DMS53 treated with DMSO at 0.1 percent for 48 hours (cell line): ENCODE measurements around the gene MAD1L1.

Experiments
- DNase-seq: peaks from one replicate; lab custom pipeline; 2025; ENCODE audit not compliant: unreplicated experiment; lab: John Stamatoyannopoulos, UW

MAD1L1 gene

DNA sequence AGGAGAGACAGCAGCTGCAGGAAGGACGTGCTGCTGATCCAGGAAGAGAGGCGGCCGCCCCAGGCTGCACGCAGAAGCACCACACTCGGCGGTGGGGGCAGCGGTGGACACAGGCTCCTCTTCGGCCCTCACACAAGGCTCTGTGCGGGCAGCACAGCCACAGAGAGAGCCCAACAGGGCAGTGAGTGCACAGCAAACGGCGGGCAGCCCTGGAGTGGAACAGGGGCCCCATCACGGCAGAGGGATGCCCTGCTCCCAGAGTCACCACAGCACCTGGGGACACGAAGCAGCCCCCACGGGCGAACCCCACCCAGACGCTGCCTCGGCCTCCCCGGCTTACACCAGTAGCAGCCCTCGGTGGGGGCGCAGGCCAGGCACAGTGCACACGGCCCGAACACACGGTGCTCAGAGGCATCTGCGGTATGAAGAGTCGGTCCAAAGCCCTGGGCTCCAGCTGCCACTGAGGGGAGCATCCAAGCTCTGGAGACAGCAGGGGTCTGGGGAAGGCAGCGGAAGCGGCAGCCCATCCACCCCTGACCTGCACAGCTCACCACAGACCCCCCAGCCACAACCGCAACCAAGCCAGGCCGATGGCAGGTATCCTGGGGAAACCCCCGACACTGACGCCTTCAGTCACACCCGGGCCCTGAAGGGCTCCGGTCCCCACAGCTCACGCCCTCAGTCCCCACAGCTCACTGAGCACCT, 26.1 kb upstream of the MAD1L1 start:
- DNase-seq: no peak

DNA sequence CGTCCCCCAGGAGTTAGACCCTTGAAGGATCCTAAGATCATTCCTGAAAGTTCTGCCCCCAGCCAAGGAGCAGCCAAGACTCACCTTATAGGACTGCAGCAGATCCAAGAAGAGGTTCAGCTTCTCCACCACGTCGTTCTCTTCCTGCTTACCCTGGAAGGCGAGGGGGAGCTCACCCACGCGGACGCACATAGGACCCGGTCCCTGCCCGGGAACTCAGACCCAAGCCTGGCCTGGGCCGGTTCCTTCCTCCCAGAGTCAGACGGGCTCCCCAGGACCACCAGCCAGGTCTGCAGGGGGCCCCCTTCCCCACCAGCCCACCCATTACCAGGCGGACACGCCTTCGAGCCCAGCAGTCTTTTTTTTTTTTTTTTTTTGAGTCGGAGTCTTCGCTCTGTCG, 24.9 kb upstream of the MAD1L1 start:
- DNase-seq: no peak

DNA sequence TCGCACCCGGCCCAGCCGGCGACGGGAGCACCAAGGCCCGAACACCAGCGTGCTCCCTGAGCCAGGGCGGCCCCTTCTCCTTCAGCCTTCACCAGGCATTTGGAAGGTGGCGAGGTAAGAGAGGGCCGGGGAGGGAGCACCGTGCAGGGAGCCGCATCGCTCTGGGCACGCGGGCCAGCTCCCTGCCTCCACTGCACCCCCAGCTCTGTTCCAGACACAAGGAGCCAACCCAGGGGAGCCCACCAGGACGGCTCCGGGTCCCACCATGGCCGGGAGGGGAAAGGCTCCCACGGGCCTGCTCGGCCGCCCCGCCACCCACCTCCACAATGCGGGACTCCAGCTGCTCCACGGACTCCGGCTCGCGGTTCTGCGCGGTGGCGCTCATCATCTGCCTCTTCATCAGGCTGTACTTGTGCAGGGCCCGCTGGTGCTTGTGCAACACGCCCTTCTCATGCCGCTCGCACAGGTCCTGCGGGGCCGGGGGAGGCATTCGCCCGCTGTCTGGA, 24.4 kb upstream of the MAD1L1 start:
- no peak for DNase-seq

DNA sequence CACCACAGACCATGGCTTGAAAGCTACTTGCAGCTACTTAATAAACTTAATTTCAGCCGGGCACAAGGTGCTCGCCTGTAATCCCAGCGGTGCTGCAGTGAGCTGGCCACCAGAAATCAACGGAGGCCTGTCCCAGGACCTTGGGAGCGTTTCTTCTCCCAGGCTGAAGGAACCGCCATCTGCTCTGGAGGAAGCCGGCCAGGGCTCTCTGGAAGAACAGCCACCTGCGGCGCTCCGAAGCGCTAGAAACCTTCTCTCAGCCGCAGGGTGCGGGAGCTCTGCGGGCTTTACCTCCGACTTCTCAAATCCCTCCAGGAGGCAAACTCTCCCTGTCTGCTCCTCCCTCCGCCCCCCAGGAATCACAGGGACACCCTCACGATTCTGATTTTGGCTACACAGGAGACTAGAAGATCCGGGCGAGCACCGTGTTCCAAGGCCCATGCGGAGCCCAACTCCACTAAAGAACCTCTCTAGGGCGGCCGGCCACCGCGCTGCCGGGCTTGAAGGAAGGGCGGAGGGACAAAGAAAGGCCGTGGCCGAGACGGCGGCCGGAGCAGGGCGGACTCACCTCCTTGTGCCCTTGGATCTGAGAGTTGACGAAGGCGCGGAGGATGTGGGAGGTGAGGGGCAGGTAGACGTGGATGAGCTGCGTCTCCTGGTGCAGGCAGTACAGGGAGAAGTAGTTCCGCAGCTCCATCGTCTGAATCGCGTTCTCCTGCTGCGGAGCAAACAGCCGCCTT, 23.7 kb upstream of the MAD1L1 start:
- no peak for DNase-seq

DNA sequence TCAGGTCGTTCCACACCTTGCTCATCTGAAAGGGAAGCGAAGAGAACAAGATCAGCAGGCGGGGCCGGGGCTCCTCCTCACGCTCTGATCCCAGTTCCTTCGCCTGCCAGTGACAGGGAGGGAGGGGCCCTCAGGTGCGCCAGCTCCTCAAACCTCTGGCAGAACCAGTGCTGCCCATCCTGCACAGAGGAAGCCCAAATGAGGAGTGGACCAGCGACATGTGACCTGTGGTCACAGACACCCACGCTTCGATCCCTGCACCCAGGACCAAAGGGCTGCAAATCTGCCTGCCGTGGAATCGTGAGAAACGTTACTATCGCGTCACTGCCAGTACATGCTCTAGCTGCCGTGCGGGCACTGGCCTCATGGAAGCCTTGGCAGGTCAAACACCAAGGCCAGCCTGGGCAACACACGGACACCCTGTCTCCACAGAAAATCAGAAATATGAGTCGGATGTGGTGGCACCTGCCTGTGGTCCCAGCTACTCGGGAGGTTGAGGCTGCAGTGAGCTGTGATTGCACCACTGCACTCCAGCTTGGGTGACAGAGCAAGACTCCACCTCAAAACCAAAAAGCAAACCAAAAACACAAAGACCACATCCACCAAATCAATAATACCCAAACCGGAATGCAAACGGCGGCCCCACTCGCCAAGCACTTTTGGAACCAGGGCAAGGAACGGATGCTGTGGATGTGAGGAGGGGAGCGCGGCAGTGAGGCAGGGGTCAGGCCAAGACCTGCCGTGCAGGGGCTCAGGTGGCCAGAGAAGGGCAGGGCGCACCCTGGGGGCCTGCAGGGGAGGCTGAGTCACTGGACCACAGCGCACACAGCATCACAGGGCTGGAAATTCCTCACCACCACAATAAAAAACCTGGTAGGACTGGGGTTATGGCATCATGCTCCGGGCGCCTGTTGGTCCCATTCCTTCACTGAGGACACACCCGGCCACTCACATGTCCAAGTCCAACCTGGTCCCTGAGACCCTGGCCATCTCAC, 22.7 kb upstream of the MAD1L1 start:
- no peak for DNase-seq

DNA sequence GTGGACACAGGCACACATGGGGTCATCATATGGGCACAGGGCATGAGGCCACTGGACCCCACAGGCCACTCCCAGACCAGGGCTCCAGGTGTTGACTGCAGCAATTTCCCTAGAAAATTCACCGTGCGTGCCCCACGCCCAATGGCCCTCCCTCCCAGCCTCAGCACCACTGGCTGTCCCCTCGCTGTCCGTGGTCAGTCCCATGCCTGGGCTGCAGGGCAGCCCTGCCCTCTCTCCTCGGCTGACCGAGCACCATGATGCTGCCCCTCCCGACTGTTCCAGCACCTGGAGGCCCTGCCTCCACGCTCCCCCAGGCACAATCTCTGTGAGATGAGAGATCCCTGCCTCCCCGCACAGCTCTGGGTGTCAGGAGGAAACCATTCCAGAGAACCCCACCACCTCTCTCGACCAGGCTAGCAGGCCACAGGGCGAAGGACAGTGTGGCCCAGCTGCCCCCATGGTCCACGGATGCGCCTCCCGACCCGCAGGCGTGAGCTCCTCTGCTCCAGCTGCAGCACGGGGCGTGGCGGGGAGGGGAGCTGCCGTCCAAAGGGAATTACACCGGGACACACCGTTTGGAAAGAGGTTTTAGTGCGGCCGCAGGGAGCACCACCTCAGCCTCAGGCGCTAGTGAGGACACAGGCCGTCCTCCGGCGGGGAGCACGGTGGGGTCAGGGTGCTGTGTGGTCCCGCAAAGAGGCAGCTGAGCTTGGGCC, 21.8 kb upstream of the MAD1L1 start:
- DNase-seq: no peak

DNA sequence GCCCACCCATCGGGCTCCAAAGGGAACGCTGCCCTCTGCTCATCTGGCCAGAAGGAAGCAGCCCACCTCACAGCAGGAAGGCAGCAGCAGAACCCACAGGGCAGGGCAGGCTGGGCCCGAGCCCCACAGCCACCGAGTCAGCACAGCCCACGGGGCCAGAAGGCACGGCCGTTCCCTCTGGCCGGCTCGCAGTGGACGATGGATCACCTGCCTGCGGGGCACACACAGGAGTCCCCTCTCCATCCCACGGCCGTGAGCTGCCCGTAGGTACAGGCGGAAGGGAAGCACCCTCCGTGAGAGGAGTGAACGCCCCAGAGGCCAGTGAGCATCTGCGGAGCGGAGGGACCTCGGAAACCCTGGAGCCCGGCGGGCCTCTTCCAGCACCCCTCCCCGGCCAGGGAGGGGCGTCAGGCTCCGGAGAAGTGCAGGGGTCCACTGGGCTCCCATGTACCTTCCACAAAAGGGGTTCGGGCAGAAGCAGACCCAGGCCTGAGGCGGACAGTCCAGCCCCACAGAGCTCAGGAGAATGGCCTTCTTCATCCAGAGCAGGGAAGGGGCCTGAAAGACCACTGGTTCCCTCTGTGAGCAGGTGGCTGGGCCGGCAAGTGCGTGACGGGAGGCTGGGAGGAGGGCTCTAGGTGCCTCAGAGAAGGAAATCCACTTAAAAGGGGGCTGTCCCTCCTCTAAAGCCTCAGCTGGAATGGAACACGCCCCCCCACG, 20.9 kb upstream of the MAD1L1 start:
- no peak for DNase-seq

DNA sequence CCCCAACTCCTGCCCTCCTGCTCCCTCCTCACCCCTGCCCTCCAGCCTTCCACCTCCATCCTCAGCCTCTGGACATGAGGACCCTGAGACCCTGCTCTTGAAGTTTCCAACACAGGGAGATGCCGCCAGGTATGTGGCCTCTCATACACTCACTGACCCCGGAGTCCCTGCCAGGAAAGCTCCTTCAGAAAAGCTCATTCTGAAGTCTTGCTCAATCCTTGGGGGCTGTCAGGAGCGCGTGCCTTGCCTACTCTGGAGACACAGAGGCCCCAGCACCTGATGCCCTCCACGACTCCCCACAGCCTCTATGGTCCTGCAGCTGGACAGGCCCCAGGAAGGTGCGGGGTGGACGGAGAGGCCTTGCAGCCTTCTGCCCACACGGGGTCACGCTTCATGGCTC, 20.3 kb upstream of the MAD1L1 start:
- no peak for DNase-seq

DNA sequence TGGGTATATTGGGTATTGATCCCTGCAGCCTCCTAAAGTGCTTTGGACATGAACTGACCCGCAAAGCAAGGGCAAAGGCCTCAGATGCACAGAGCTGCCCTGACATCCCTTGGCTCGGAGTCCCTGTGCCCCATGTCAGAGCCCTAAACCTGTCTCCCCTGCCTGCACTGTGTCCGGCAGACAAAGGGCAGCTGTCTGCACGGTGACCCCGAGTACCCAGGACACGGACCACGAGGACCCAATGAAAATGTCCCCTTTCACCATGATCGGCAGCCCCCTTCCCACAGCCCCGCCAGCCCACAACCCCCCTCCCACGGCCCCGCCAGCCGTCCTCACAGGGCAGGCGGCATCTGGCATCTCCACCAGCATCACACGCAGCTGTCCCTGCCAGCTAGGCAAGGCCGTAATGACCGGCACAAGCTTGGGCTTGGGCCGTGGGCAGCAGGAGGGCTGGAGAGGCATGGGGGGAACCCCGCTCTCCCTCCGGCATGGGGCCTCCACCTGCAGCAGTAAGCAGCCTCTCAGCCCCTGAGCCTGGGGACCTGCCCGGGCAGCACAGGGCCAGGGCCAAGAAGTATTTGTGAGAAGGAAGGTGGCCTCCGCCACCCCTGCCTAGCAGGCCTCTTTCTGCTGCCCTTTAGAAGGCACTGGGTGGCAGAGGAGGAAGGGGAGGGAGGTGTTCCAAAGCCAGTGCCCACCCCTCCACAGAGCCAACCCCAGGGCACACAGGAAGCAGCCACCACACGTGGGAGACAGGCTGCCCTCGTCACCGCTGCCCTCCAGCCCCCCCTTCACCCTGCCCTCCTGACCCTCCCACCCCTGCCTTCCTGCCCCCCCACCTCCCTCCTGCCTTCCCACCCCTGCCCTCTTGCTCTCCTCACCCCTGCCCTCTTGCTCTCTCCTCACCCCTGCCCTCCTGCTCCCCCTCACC, 19.4 kb upstream of the MAD1L1 start:
- DNase-seq: no peak

DNA sequence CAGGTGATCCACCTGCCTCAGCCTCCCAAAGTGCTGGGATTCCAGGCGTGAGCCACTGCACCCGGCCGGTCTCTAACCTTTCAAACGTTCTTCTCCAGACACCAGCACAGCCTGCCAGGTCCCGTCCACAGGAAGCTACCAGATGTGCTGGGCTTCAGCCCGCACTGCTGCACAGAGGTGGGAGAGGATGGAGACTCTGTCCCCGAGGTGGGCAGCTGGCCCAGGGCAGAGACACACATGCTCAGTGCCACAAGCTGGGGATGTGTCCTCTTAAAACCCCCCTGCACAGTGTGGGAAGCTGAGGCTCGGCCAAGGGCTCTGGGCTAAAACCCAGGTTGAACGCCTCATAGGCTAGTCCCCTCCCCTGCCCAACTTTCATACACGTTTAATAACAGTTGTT, 18.6 kb upstream of the MAD1L1 start:
- no peak for DNase-seq

DNA sequence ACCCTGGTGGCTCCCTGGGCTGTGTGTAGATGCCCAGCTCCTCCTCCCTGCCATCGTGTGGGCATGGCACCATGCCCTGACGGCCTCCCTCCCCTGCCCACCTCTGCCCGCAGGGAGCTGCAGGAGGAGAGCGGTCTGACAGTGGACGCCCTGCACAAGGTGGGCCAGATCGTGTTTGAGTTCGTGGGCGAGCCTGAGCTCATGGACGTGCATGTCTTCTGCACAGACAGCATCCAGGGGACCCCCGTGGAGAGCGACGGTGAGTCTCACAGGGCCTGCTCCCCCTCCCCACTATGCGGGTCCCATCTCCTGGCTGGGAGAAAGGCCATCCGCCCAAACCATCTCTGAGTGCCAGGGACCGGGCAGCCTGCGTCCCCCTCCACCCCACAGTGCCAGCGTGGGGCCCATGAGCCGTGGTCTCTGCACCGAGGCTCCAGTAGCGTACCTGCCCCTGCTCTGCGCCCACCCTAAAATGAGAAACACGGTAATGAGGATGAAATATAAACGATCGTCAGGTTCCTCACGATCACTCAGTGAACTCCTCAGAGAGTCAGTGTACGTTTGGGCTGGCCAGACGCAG, 17.1 kb upstream of the MAD1L1 start:
- no peak for DNase-seq

DNA sequence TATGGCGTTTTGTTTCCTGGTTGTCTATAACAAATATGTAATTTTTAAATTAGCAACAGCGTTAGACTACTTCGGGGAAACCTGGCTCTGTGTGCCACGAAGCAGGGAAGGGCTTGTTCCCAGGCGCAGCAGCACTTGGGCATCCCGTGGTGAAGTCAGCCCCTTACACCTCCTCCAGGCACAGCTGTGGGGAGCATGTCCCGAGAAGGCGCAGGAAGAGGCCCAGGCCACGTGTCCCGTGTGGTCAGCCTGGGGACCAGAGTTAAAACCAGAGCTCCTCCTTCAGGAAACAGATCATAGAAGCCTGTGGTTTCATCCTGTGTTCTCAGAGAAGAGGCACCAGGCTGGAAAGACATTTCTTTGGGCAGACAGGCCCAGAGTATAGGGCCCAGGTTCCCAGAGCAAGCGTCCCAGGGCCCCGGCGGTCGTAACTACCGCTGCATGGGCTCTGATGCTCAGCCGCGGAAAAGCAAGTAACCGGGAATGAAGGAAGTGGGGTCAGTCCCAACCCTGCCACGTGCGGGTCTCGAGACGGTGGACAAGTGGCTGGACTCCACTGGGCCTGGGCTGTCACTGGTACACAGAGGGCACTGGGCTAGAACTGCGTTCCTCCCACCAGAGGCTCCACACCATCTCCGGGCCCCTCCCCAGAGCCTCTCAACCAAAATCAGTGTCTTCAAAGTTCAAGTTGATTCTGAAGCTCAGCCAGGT, 16.4 kb upstream of the MAD1L1 start:
- no peak for DNase-seq

DNA sequence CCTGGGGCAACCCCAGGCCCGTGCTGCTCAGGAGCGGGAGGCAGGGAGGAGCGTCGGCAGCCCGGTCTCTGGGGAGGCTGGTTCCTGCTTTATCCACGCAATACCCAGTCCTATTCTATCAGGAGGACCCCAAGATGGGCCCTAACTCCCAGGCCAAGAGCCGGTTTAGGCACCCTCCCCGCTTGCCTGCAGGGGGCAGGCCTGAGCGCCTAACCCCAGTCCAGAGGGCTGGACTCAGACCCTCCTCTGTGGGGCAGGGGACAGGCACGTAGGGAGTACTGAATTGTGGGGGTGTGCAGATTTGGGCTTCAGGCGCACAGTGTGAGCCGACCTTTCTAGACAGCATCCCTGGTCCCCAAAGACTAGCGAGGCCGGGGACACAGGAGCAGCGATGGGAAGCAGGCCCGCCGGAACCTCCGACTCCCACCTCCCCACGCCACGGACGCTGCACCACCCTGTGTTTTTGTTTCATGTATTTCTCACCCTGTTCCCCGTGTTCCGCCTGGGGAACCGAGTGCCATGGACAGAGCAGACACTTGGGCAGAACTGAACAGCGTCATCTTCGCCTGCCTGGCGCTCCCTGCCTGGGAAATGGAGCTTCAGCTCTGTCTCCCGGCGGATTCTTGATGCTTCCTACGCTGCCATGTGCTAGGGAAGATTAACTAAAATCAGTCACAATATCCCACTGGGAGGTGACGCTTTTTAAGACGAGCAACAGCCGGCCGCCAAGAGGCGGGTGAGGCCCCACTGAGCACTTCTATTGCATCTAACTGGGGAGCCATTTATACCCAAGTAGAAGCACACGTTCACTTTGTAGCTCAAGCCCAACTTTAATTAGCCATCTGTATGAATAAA, 14.6 kb upstream of the MAD1L1 start:
- no peak for DNase-seq

DNA sequence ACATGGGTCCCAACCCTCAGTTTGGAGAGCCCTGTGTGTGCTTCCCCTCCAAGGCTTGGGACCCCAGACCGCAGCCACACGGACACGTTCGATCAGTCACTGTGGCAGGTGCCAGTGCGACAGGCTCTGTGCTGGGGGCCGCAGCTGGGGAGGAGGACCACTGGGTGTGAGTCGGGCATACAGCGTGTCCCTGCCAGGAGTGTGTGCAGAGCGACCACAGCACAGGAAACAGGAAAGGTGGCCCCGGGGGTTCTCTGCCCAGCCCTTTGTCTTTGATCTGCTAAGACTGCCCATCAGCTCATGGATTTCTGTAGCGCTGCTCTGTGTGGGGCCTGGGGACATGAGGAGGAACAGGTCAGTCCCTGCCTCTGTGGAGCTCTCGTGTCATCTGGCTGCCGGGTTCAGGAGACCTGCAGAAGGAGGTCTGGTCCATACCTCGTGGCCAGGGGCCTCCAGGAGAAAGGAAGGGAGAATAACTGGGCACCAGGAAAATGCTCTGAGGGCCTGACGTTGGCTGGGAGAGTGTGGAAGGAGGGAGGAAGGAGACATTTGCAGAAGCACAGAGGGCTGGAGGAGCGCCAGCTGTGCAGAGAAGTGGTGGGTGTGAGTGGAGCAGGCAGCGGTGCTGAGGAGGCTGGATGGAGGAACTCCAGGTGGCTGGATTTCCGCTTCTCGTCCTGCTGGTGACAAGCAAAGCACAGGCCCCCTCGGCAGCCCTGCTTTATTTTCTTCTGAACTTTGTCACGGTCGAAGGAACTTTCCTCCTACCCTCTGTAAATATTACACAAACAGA, 13.3 kb upstream of the MAD1L1 start:
- no peak for DNase-seq

DNA sequence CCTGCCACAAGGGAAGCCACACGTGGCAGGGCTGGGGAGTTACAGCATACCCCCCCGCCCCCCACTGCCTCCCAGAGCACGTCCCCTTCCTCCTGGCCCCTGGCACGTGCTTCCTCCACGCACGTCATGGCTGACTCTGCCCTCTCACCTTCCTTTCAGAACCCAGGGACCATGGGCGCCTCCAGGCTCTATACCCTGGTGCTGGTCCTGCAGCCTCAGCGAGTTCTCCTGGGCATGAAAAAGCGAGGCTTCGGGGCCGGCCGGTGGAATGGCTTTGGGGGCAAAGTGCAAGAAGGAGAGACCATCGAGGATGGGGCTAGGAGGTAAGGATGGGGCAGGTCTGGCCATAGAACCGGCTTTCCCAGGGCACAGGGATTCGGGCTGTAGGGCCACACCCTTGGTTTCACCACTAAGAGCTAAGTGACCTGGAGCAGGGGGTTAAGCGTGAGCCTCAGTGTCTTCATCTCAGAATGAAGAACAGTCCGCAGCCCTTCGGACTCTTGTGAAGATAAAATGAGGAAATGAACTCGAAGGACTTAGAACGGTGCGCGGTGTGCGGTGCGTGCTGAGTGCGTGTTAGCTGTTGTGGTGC, 11.8 kb upstream of the MAD1L1 start:
- no peak for DNase-seq

DNA sequence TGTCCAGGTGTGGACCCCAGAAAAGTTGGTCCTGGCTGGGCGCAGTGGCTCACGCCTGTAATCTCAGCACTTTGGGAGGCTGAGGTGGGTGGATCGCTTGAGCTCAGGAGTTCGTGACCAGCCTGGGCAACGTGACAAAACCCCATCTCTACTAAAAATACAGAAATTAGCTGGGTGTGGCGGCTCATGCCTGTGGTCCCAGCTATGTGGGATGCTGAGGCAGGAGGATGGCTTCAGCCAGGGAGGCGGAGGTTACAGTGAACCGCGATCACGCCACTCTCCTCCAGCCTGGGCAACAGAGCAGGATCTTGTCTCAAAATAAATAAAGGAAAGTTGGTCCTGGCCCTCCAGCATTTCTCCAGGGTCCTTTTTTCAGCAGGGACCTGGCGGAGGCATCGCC, 10.7 kb upstream of the MAD1L1 start:
- no peak for DNase-seq
